GM23338 (cell line): ENCODE data around the gene ERBB4. TPM values are rescaled to one million over a fixed set of nuclear protein-coding genes. Genes with fewer than 3 reads are reported as not detected.

Experiments
- ATAC-seq: fragments of 200-7000 bp; cut with Tn5 transposase; 3 replicates; pipeline ENCODE4 v1.9.1; 2020
- DNase-seq: peaks from one replicate; pipeline ENCODE4 v3.0.0-alpha.2; 2015; ENCODE audit warnings: low spot score
- H2AFZ ChIP-seq: fragments of 200-600 bp; sonication (generic); 2 replicates; pipeline ENCODE4 v1.8.0; 2016; ENCODE audit warnings: antibody characterized with exemption, mild to moderate bottlenecking, moderate library complexity
- H3F3A ChIP-seq: fragments of 200-600 bp; sonication (generic); replicated peaks from 2 replicates; pipeline ENCODE4 v1.8.0; 2017; ENCODE audit warnings: antibody characterized with exemption, mixed run types, low read depth
- H3K27ac ChIP-seq: fragments of 200-600 bp; sonication (generic); 2 replicates; pipeline ENCODE4 v1.6.1; 2016; ENCODE audit warnings: low read depth
- H3K27me3 ChIP-seq: fragments of 200-600 bp; sonication (generic); 2 replicates; pipeline ENCODE4 v1.8.0; 2016; ENCODE audit warnings: mild to moderate bottlenecking, mixed run types, moderate library complexity; ENCODE audit not compliant: insufficient read depth
- H3K36me3 ChIP-seq: fragments of 200-600 bp; sonication (generic); 2 replicates; pipeline ENCODE4 v1.8.0; 2016; ENCODE audit warnings: mild to moderate bottlenecking; ENCODE audit not compliant: insufficient read depth
- H3K4me1 ChIP-seq: fragments of 200-600 bp; sonication (generic); 2 replicates; pipeline ENCODE4 v1.8.0; 2016; ENCODE audit warnings: mild to moderate bottlenecking, moderate library complexity; ENCODE audit not compliant: insufficient read depth
- H3K4me2 ChIP-seq: fragments of 200-600 bp; sonication (generic); 2 replicates; pipeline ENCODE4 v1.7.1; 2017; ENCODE audit warnings: mixed run types
- H3K4me3 ChIP-seq: fragments of 200-600 bp; sonication (generic); 2 replicates; pipeline ENCODE4 v1.6.1; 2016; ENCODE audit warnings: mixed run types
- H3K79me2 ChIP-seq: fragments of 200-600 bp; sonication (generic); replicated peaks from 2 replicates; pipeline ENCODE4 v1.8.0; 2017; ENCODE audit warnings: mild to moderate bottlenecking; ENCODE audit not compliant: insufficient read depth
- H3K9me2 ChIP-seq: fragments of 200-600 bp; sonication (generic); 2 replicates; pipeline ENCODE4 v1.8.0; 2017; ENCODE audit not compliant: insufficient read depth
- H4K20me1 ChIP-seq: fragments of 200-600 bp; sonication (generic); replicated peaks from 2 replicates; pipeline ENCODE4 v1.8.0; 2017; ENCODE audit warnings: mild to moderate bottlenecking; ENCODE audit not compliant: insufficient read depth
- H3K27ac Mint-ChIP-seq: 2 replicates; pipeline ENCODE4 v1.8.0; 2020; ENCODE audit warnings: inconsistent platforms, mild to moderate bottlenecking, moderate library complexity, mixed read lengths
- H3K27me3 Mint-ChIP-seq: 3 replicates; pipeline ENCODE4 v1.8.0; 2022; ENCODE audit warnings: low read depth, mild to moderate bottlenecking, moderate library complexity, mixed read lengths, inconsistent platforms; ENCODE audit not compliant: insufficient read depth, poor library complexity
- H3K36me3 Mint-ChIP-seq: 3 replicates; pipeline ENCODE4 v1.8.0; 2021; ENCODE audit warnings: low read depth, mild to moderate bottlenecking, inconsistent platforms, moderate library complexity, mixed read lengths
- H3K4me1 Mint-ChIP-seq: 3 replicates; pipeline ENCODE4 v1.8.0; 2020; ENCODE audit warnings: mild to moderate bottlenecking, inconsistent platforms, mixed read lengths
- H3K4me3 Mint-ChIP-seq: 3 replicates; pipeline ENCODE4 v1.8.0; 2021; ENCODE audit warnings: moderate library complexity, mild to moderate bottlenecking, inconsistent platforms, mixed read lengths
- H3K9me3 Mint-ChIP-seq: 3 replicates; pipeline ENCODE4 v1.8.0; 2020; ENCODE audit warnings: moderate library complexity, mild to moderate bottlenecking, inconsistent platforms, mixed read lengths
- CREB1 ChIP-seq: fragments of 250-450 bp; sonication (Bioruptor Pico); IDR thresholded peaks from 2 replicates; pipeline ENCODE4 v1.5.0; 2020; ENCODE audit warnings: low read depth, mild to moderate bottlenecking, moderate library complexity
- EZH2 ChIP-seq: fragments of 200-600 bp; sonication (generic); IDR thresholded peaks from one replicate; pipeline ENCODE4 v1.8.0; 2017; ENCODE audit warnings: antibody characterized with exemption, mild to moderate bottlenecking, low read depth; ENCODE audit not compliant: unreplicated experiment
- JUNB ChIP-seq: IDR thresholded peaks from one replicate; pipeline ENCODE4 v1.6.1; 2016; ENCODE audit warnings: antibody characterized with exemption; ENCODE audit not compliant: unreplicated experiment
- ZNF114 ChIP-seq: fragments of 250-450 bp; sonication (Bioruptor Pico); IDR thresholded peaks from 2 replicates; pipeline ENCODE4 v1.5.0; 2020; ENCODE audit warnings: mild to moderate bottlenecking, moderate library complexity
- ZNF331 ChIP-seq: fragments of 250-450 bp; sonication (Bioruptor Pico); IDR thresholded peaks from 2 replicates; pipeline ENCODE4 v1.5.0; 2020; ENCODE audit warnings: low read depth, mild to moderate bottlenecking, moderate library complexity
- polyA plus RNA-seq: library from polyadenylated mRNA; unstranded; fragments of >200 nt; fragmentation: Nextera tagmentation; extraction: Ambion mirVana; gene quantifications from 2 replicates; pipeline ENCODE4 v1.2.1, GENCODE V29; 2016
- total RNA-seq: library from RNA; depleted of rRNA; stranded (reverse); fragments of >200 nt; shearing (Covaris generic); gene quantifications from 2 replicates; pipeline ENCODE4 v1.2.3, GENCODE V29; 2014
- TF ChIP-seq, protein P1 (sequence below): IDR thresholded peaks from 2 replicates; pipeline ENCODE4 v1.6.1; 2016; ENCODE audit warnings: antibody characterized with exemption
- TF ChIP-seq, protein P2 (sequence below), 2 experiments: fragments of 200-600 bp in 1 of 2; sonication (generic) in 1 of 2; conservative IDR thresholded peaks; 2 replicates each; pipeline versions ENCODE4 v1.5.1 to v1.6.1; 2016 to 2017; ENCODE audit warnings: antibody characterized with exemption in 2 of 2, low read depth in 2 of 2, mild to moderate bottlenecking in 2 of 2, moderate library complexity in 1 of 2
- TF ChIP-seq, protein P3 (sequence below): fragments of 250-450 bp; sonication (Bioruptor Pico); IDR thresholded peaks from 2 replicates; pipeline ENCODE4 v1.5.0; 2020; ENCODE audit warnings: mild to moderate bottlenecking, moderate library complexity
- TF ChIP-seq, protein P4 (sequence below): IDR thresholded peaks from one replicate; pipeline ENCODE4 v1.6.1; 2018; ENCODE audit warnings: antibody characterized with exemption; ENCODE audit not compliant: unreplicated experiment

Gene ERBB4
- total and polyA plus RNA-seq, 2 experiments from 2014 or later, result 0.73 to 1.1 TPM

DNA sequence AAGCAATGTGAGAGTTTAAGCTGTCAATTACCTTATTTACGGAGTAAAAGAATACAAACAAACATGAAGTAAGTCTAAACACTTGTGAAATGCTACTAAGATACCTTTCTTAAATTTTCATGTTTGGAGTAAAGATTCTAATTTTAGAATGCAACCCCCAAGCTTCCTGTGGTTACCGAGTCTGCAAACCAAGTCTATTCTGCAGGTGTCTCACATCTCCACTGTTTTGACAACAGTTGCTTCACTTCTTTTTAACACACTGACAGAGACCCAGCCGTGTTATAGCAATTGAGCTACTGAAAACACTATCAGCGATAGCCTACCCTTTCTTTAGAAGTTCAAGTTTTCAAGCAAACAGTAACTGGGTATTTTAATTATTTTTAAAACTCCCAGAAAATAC lies 608.3 kb downstream of the ERBB4 start:
- no peak overlapping the region for H3K27ac Mint-ChIP-seq
- no peaks in the 10 kb centered on the region for H3K9me3 Mint-ChIP-seq
- H3K27me3 ChIP-seq, result no peaks in the 10 kb centered on the region
- DNase-seq, result peak; percentile 7
- no peaks in the 10 kb centered on the region for H3K4me1 ChIP-seq
- H3K4me3 Mint-ChIP-seq, result no peak overlapping the region
- no peaks in the 10 kb centered on the region for H3K36me3 ChIP-seq
- no peak overlapping the region for H2AFZ ChIP-seq
- H4K20me1 ChIP-seq, result no peaks in the 10 kb centered on the region
- H3K4me2 ChIP-seq, result no peak overlapping the region
- no peaks in the 10 kb centered on the region for H3K9me2 ChIP-seq
- H3K27me3 Mint-ChIP-seq, result no peaks in the 10 kb centered on the region
- no peaks in the 10 kb centered on the region for H3F3A ChIP-seq
- H3K79me2 ChIP-seq, result no peaks in the 10 kb centered on the region
- no peak overlapping the region for H3K27ac ChIP-seq
- peaks cover 10% of the 10 kb centered on the region; the same call in 2 of the 3 replicates for H3K4me1 Mint-ChIP-seq
- H3K4me3 ChIP-seq, result no peak overlapping the region
- no peak for ATAC-seq
- H3K36me3 Mint-ChIP-seq, result no peaks in the 10 kb centered on the region
- TF ChIP-seq CREB1 (CRISPR knock-in tag) (no peak), EZH2 (no peak)

DNA sequence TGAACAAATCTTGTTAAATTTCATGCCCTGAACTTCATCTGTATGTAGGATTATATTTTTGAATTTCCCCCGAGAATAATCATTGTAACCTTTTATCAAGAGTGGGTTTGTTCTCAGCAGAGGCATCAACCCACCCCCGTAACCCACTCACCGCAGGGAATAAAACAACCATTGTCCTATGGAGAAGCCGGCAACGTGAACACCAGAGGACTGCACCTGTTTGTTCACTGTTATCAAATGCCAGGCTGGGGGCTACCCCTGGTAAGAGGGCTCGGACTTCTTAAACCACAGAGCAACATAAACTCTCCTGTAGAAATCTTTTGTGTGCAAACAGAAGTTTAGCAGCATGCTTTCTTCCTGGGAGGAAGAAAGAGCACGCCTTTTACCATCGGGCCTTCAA lies 610.4 kb downstream of the ERBB4 start:
- no peak for ATAC-seq
- H3K79me2 ChIP-seq, result no peaks in the 10 kb centered on the region
- Mint-ChIP-seq H3K9me3 (no peaks in the 10 kb centered on the region), H3K36me3 (no peaks in the 10 kb centered on the region), H3K27me3 (no peaks in the 10 kb centered on the region), H3K27ac (no peak overlapping the region), H3K4me1 (peaks cover 12% of the 10 kb centered on the region), H3K4me3 (no peak overlapping the region)
- H3K36me3 ChIP-seq, result no peaks in the 10 kb centered on the region
- no peaks in the 10 kb centered on the region for H3K4me1 ChIP-seq
- H3K4me2 ChIP-seq, result no peak overlapping the region
- no peaks in the 10 kb centered on the region for H3K9me2 ChIP-seq
- DNase-seq, result no peak
- no peak overlapping the region for H3K4me3 ChIP-seq
- H4K20me1 ChIP-seq, result no peaks in the 10 kb centered on the region
- H3K27me3 ChIP-seq, result no peaks in the 10 kb centered on the region
- no peaks in the 10 kb centered on the region for H3F3A ChIP-seq
- no peak overlapping the region for H3K27ac ChIP-seq
- no peak overlapping the region; the same call in 1 of the 2 replicates for H2AFZ ChIP-seq
- TF ChIP-seq CREB1 (CRISPR knock-in tag), result no peak
- TF ChIP-seq, protein P1, sequence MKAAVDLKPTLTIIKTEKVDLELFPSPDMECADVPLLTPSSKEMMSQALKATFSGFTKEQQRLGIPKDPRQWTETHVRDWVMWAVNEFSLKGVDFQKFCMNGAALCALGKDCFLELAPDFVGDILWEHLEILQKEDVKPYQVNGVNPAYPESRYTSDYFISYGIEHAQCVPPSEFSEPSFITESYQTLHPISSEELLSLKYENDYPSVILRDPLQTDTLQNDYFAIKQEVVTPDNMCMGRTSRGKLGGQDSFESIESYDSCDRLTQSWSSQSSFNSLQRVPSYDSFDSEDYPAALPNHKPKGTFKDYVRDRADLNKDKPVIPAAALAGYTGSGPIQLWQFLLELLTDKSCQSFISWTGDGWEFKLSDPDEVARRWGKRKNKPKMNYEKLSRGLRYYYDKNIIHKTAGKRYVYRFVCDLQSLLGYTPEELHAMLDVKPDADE, result no peak
- TF ChIP-seq ZNF114 (CRISPR knock-in tag), result no peak
- no peak for TF ChIP-seq JUNB
- TF ChIP-seq, protein P2, sequence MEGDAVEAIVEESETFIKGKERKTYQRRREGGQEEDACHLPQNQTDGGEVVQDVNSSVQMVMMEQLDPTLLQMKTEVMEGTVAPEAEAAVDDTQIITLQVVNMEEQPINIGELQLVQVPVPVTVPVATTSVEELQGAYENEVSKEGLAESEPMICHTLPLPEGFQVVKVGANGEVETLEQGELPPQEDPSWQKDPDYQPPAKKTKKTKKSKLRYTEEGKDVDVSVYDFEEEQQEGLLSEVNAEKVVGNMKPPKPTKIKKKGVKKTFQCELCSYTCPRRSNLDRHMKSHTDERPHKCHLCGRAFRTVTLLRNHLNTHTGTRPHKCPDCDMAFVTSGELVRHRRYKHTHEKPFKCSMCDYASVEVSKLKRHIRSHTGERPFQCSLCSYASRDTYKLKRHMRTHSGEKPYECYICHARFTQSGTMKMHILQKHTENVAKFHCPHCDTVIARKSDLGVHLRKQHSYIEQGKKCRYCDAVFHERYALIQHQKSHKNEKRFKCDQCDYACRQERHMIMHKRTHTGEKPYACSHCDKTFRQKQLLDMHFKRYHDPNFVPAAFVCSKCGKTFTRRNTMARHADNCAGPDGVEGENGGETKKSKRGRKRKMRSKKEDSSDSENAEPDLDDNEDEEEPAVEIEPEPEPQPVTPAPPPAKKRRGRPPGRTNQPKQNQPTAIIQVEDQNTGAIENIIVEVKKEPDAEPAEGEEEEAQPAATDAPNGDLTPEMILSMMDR (conservative IDR thresholded peaks at IDR 0.05; ENCODE audit: low read depth in 2 of 2), result no peak
- no peak for TF ChIP-seq ZNF331 (CRISPR knock-in tag)
- TF ChIP-seq, protein P3, sequence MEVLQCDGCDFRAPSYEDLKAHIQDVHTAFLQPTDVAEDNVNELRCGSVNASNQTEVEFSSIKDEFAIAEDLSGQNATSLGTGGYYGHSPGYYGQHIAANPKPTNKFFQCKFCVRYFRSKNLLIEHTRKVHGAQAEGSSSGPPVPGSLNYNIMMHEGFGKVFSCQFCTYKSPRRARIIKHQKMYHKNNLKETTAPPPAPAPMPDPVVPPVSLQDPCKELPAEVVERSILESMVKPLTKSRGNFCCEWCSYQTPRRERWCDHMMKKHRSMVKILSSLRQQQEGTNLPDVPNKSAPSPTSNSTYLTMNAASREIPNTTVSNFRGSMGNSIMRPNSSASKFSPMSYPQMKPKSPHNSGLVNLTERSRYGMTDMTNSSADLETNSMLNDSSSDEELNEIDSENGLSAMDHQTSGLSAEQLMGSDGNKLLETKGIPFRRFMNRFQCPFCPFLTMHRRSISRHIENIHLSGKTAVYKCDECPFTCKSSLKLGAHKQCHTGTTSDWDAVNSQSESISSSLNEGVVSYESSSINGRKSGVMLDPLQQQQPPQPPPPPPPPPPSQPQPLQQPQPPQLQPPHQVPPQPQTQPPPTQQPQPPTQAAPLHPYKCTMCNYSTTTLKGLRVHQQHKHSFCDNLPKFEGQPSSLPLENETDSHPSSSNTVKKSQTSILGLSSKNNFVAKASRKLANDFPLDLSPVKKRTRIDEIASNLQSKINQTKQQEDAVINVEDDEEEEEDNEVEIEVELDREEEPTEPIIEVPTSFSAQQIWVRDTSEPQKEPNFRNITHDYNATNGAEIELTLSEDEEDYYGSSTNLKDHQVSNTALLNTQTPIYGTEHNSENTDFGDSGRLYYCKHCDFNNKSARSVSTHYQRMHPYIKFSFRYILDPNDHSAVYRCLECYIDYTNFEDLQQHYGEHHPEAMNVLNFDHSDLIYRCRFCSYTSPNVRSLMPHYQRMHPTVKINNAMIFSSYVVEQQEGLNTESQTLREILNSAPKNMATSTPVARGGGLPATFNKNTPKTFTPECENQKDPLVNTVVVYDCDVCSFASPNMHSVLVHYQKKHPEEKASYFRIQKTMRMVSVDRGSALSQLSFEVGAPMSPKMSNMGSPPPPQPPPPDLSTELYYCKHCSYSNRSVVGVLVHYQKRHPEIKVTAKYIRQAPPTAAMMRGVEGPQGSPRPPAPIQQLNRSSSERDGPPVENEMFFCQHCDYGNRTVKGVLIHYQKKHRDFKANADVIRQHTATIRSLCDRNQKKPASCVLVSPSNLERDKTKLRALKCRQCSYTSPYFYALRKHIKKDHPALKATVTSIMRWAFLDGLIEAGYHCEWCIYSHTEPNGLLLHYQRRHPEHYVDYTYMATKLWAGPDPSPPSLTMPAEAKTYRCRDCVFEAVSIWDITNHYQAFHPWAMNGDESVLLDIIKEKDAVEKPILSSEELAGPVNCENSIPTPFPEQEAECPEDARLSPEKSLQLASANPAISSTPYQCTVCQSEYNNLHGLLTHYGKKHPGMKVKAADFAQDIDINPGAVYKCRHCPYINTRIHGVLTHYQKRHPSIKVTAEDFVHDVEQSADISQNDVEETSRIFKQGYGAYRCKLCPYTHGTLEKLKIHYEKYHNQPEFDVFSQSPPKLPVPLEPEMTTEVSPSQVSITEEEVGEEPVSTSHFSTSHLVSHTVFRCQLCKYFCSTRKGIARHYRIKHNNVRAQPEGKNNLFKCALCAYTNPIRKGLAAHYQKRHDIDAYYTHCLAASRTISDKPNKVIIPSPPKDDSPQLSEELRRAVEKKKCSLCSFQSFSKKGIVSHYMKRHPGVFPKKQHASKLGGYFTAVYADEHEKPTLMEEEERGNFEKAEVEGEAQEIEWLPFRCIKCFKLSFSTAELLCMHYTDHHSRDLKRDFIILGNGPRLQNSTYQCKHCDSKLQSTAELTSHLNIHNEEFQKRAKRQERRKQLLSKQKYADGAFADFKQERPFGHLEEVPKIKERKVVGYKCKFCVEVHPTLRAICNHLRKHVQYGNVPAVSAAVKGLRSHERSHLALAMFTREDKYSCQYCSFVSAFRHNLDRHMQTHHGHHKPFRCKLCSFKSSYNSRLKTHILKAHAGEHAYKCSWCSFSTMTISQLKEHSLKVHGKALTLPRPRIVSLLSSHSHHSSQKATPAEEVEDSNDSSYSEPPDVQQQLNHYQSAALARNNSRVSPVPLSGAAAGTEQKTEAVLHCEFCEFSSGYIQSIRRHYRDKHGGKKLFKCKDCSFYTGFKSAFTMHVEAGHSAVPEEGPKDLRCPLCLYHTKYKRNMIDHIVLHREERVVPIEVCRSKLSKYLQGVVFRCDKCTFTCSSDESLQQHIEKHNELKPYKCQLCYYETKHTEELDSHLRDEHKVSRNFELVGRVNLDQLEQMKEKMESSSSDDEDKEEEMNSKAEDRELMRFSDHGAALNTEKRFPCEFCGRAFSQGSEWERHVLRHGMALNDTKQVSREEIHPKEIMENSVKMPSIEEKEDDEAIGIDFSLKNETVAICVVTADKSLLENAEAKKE (CRISPR knock-in tag), result no peak
- TF ChIP-seq, protein P4, sequence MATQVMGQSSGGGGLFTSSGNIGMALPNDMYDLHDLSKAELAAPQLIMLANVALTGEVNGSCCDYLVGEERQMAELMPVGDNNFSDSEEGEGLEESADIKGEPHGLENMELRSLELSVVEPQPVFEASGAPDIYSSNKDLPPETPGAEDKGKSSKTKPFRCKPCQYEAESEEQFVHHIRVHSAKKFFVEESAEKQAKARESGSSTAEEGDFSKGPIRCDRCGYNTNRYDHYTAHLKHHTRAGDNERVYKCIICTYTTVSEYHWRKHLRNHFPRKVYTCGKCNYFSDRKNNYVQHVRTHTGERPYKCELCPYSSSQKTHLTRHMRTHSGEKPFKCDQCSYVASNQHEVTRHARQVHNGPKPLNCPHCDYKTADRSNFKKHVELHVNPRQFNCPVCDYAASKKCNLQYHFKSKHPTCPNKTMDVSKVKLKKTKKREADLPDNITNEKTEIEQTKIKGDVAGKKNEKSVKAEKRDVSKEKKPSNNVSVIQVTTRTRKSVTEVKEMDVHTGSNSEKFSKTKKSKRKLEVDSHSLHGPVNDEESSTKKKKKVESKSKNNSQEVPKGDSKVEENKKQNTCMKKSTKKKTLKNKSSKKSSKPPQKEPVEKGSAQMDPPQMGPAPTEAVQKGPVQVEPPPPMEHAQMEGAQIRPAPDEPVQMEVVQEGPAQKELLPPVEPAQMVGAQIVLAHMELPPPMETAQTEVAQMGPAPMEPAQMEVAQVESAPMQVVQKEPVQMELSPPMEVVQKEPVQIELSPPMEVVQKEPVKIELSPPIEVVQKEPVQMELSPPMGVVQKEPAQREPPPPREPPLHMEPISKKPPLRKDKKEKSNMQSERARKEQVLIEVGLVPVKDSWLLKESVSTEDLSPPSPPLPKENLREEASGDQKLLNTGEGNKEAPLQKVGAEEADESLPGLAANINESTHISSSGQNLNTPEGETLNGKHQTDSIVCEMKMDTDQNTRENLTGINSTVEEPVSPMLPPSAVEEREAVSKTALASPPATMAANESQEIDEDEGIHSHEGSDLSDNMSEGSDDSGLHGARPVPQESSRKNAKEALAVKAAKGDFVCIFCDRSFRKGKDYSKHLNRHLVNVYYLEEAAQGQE, result no peak
